Inferior parietal cortex (tissue), 1 donor: Measurements from ENCODE around the gene TCERG1L.

Experiments
- DNase-seq: peaks from one replicate; pipeline ENCODE4 v3.0.0-alpha.2; 2016; ENCODE audit errors: extremely low spot score

TCERG1L gene

DNA sequence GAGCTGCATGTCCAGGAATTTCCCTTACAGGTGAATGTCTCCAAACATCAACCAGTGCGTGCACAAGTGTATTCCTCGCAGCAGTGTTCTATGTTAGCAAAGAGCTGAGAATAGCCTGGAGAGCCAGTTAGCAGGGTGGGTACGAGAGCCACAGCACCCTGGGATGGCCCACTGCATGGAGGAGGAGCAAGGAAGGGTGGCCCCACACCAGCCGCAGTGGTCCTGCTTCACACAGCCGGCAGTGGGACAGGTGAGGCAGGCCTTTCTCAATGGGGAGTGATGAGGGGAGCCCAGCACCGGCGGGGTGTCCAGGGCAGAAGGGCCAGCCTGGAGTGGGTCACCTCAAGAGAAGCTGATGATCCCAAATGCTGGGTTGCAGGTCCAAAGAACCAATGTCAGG lies 240.7 kb downstream of the TCERG1L start:
- DNase-seq: no peak

DNA sequence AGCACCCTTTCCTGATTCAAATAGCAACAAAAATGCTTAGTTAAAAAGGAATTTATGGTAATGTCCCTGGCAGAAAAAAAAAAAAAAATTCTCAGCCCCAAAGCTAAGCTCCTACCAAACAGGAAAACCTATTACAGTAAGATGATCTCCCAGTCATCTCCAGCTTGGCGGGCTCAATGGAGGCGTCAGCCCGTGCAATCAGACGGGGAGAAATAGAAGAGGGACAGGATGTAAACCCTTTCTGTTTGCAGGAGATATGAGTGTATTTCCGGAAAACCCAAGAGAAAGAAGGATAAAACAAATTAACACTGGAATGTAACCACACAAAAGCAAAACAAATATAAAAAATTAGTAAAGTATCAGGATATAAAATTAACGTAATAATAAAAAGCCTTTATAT lies 242.8 kb downstream of the TCERG1L start:
- no peak for DNase-seq

DNA sequence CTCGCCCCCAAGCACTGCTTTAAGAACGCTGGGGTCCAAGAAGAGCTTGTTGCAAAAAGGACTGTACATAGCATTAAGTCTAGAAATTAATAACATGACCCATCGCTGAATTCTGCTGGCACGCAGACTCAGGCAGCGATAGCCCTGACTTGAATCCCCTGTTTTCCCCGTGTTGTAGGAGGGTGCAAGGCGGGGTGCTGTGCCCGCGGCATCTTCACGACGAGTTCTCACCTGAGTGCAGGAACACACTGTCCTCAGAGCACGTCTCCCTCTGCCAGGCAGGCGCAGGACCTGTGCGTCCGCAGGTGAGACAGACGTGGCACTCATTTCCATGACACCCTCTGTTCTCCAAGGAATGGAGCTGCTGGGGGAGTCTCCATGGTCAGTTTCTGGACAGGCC lies 243.2 kb downstream of the TCERG1L start:
- no peak for DNase-seq

DNA sequence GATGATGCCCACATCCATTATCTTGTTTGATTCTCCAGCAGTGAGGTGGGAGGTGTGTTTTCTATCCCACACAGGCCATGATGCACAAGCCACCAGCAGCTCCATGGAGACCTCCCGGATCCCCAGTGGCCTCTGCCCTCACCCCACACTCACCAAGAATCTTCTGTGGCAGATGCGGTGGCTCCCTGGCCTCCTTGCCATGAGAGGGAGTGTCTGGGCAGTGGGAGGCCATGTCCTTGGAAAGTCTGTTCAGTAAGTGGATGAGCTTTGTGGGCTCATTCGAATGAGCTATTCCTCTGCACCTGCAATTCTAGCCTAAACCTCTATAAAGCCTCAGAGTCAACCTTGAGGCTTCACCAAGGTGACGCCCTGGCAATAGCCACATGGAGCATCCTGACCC lies 243.8 kb downstream of the TCERG1L start:
- no peak for DNase-seq

DNA sequence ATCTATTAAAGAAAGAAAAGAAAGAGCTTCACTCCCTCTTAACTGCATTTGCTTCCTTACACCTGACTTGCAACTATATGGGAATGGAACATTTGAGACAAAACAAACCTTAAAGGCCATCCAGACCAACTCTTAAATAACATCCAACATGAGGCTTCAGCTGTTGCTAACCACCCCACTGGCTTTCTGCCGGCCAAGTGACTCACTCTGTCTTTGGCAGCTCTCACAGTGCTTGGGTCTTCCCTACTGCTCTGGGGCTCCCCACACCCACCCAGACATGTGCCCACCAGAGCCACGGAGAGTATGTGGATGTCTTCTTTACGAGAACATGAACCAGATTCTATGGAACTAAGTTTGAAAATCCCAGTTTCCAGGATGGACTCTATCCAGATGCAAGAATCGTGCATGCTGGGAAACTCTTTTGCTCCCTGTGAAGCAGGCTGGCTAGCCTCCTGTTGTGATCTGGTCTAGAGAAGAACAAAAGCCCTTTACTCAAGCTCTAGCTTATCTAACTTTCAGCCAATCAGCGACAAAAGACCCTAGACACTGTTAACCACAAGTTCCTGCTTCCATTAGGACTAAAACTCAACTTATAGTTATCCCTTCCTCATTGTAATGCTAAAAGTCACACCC lies 245.7 kb downstream of the TCERG1L start:
- DNase-seq: peak; percentile 24

DNA sequence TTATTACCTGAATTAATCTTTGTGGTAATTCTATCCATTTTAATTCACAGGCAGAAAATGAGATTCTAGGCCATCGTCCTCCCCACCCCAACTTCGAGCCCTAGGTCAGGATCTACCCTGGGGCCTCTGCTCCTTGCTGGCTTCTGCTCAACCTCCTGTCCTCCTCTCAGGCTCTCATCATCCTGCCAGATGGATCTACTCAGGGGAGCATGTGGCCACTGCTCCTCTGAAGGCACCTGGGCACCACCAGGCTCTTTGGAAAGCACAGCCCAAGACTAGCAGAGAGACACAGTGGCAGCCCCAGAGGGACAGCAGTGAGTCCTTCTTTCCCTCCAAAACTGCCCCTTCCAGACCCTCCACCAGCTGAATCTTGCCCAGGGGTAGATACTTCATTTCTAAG lies 248.2 kb downstream of the TCERG1L start:
- DNase-seq: no peak

DNA sequence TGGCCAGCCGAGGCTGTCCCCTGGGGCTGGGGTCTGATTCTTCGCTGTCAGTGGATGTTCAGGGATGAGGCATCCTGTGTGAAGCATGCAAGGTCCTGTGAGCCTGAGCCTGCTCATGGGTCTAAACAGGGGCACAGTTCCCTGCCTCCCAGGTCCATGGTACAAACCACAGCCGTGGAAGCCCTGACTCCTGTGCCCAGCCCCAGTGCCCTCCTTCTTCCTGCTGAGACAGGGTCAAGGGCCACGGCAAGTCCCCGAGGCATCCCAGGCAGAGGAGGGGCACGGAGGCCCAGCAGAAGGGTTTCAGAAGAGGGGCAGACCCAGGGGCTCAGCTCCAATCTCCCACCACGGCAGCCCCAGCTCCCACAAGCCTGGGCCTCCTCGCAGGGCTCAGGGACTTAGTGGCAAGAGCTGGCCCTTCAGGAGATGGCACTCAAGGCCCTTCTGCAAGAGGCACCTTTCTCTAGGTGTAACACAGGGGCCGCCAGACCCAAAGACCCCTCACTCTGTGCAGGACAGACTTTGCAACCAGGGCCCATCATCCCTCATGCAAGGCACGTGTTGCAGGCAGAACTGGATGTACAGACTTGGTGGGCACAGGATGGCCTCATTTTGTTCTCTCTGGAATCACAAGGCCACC lies 248.8 kb downstream of the TCERG1L start:
- DNase-seq: no peak

DNA sequence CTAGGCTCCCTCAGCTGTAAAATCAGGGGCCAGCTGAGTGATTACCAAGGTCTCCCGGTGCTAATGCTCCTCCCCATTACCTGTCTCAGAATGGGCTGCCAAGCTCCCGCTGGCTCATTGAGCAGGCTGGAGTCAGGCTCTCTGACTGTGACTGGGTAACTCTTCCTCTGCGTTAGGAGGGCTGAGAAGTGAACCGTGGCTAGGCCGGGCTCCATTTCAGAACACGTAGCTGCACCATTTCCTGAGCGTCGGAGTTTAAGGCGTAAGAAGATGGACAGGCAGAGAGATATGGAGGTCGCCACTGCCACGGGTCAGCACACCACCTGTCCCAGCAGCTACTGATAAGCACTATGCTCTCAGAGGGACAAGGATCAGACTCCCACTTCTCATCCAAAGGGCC lies 250.3 kb downstream of the TCERG1L start:
- DNase-seq: no peak

DNA sequence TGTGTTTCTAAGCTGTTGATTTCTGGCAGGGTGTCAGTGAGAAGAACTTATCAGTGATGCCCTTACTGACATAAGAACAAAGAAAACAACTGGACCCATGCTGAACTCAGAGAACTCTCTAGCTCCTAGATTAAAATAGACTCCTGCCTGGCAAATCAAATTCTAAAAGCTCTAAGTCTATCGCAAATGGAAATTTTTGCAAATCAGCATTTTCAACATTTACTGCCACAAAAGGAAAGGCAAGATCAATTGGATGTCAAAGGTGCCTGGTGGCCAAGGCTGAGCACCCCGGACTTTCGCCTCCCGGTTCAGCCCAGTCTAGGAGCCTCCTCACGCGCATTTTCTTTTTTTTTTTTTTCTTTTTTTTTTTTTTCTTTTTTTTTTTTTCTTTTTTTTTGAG lies 251.6 kb downstream of the TCERG1L start:
- DNase-seq: no peak

DNA sequence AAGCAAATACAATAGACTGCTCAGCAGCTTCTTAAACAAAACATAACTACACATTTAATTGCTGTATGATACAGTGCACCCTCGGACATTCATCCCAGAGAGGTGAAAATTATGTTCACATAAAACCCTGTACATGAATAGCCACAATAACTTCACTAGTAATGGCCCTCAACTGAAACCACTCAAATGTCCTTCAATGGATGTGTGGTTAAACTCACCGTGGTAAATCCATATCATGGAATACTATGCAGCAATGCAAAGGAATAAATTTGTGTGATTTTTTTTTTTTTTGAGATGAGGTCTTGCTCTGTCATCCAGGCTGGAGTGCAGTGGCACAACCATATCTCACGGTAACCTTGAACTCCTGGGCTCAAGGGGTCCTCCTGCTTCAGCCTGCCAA lies 252.7 kb downstream of the TCERG1L start:
- no peak for DNase-seq

DNA sequence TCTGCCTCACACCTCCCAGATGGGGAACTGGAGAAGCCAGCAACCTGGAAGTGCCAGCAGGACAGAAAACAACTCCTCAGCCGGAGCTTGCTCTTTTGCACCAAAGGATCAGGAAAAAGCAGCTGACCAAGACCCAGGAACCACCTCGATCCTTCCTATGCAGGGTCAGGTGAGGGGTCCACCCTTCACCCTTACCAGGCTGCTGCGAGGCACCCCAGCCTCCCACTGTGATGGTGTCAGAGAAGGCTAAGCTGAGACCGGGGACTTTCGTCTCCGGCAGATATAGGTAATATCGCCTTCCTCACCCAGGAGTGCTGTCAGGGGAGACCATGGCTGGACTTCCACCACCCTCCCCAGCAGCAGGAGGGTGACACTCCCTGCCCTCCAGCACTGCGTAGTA lies 254.7 kb downstream of the TCERG1L start:
- DNase-seq: no peak

DNA sequence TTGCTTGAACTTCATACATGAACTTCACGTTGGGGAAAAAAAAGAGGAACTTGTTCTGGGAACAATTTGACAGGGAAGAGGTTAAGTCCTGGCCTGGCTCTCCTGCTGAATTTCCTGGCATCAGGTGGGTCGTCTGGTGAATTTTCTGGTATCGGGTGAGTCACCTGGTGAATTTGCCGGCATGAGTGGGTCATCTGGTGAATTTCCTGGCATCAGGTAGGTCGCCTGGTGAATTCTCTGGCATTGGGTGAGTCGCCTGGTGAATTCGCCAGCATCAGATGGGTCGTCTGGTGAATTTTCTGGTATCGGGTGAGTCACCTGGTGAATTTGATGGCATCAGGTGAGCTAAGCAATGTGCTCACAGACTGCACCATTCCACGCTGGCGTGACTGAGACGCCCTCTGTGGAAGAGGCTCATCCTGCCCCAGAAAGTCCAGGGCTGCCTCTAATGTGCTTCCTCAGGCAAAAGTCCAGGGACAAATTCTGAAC lies 255.4 kb downstream of the TCERG1L start:
- DNase-seq: no peak

DNA sequence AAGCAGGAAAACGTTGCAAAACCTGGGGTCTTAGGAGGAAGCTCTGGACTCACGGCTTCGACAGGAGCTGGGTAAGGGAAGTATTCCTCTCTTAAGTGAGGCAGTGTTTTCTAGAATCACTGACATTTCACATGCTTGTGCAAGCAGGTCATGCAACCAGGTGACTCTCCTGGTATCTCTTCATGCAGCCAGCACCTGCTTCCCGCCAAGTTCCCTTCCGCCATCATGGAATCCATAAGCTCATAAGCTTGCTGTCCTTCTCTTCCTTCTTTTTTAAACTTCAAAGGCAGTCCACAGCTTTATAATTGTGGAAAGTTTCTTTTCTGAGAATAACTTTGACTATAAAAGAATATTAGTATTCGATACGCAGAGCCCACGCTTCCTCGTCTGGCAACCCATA lies 256.1 kb downstream of the TCERG1L start:
- no peak for DNase-seq

DNA sequence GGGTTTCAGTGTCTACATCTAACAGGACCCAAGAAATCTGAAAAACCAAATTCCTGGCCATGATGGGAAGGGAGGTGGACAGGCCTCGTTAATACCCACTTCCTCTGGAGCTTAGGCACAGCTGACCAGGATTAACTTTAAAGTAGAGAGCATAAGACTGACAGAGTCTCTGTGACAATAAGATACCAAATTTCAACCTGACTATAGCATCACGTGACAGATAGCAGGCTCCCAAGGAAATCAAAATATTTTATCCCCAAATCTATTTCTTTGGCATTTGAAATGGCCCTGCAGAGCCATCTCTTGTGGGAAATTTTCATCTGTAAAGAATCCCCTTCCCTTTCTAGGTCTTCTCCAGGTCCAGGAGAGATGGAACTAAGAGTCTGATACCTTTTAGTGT lies 258.3 kb downstream of the TCERG1L start:
- no peak for DNase-seq

DNA sequence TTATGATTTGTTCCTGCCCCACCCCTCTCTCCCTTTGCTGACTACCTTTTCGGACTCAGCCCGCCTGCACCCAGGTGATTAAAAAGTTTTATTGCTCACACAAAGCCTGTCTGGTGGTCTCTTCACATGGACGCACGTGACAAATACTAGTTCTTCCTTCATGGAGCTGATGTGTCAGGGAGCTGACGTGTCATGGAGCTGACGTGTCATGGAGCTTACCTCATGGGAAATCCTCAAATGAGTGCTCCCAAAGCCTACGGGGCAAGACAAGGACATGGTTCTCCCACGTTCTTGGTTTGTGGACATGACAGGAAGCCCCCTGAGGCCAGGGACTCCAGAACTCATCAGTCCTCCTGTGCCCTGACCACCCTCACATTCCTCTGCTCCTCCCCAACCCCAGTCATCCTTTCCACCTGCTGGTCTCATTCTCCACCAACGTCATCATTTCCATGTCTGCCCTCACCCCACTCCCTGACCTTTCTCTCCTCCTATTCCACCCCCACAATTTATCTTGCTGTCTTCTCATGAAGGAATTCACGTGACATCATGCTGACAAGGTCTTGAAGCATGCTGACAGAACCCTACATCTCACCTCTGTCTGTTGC lies 261.3 kb downstream of the TCERG1L start:
- no peak for DNase-seq

DNA sequence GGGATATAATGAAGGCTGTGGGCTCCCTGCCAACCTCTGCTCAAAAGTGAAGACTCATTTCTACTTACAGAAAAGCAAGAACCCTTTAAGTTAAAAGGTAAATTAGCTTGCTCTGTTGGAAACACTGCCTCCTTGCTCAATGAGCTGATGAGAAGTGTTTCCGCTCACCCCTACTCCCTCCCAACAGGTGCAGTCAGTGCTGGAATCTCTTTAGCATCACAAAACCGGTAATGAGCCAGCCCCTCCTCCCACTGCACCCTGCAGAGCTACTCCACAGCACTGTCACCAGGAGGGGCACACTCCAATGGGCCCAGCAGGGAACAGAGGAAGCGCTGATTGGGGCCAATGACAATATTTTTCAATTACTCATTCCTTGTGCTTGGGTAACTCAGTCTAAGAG lies 262.5 kb downstream of the TCERG1L start:
- DNase-seq: no peak

DNA sequence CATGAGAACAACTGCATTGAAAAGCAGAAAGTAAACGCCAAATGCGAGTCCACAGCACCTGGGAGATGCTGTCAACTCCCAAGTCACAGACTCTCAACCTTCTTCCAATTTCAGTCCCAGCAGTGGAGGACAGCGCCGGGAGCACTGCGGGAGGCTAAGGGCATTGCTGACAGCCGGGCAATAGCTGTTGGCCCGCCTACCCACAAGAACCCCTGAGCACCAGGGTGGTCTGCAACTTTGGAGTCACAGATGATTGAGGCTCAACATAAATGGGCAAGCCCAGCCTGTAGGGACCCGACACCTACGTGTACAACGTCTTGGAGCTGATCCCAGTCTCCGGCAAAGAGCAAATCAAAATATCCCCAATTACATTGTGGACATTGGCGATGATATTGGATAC lies 262.9 kb downstream of the TCERG1L start:
- DNase-seq: no peak

DNA sequence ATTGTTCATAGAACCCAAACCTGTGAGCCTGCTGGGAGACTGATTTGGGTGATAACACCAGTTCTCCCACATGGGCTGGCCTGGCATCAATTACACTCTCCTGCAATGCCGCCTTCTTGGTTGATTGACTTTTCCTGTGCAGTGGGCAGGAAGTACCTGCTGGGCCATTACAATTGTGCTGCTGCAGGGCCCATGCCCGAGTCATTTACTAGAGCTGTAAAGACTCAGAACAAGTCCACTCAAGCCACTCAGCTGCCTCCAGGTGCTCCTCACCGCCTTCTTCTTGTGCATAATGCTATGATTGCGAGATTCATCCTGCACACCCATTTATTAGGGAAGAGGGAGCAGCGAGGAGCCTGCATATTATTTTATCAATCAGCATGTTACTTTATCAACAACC lies 264.0 kb downstream of the TCERG1L start:
- DNase-seq: no peak

DNA sequence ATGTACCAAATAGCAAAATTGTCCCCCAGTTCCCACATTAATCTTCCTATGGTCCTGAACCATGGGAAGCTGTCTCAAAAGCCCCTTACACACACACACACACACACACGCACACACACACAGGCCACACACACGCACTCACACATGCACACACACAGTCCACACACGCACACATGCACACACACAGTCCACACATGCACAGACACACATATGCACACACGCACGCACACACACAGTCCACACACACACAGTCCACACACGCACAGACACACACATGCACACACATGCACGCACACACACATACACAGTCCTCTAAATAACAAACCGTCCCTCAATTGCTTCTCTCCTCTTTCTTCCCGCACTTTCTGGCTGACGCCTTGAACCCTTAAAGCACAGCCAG lies 265.3 kb downstream of the TCERG1L start:
- no peak for DNase-seq

DNA sequence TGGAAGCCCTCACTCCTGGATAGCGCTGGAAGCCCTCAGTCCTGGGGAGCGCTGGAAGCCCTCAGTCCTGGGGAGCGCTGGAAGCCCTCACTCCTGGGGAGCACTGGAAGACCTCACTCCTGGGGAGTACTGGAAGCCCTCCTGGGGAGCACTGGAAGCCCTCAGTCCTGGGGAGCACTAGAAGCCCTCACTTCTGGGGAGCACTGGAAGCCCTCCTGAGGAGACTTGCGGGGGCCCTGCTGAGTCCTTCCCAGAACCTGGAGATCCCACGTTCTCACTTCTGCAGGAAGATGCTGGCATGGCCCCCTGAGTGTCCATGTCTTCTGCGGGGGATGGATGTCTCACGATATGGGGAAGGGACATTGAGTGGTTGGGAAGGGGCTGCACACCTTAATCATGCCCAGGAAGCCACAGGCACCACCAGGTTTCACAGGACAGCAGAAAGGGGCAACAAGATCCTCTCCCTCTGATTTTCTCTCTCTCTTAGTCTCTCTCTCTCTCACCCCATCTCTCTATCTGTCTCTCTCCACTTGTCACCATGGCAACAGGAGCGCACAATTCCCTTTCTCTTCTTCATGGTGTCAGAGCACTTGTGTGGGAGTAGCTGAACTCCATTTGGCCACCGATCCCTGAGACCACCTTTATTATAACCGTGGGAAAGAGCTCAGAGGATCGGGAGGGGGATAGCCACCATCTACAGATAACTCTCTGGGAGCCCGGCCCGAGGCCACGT lies 267.0 kb downstream of the TCERG1L start:
- DNase-seq: no peak

DNA sequence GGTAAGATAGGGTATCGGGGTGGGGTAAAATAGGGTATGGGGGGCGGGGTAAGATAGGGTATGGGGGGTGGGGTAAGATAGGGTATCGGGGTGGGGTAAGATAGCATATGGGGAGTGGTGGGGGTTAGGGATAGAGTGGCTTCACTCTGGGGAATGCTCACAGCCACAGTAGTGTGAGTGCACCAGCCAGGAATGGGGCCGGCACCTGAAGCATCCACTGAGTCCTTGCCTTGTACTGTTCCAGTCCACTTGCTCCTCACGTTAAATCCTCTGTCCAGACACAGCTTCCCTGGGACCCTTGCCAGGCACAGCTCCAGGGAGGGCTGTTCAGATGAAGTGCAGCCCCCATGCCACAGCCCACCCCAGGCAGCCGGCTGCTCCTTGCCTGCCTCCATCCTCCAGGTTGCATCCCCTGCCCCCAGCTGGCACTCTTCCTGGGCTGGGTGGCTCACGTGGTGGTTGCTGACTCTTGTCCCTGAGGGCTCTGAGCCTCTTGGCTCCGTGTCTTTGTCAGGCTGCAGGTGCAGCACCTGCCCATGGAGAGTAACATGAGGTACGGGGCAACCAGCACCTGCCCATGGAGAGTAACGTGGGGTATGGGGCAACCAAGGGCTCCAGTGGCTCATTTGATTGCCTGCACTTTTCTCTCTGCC lies 268.4 kb downstream of the TCERG1L start:
- DNase-seq: no peak
